ENCODE measurements around the gene IL36A. TPM values are rescaled to one million over a fixed set of nuclear protein-coding genes. Genes with fewer than 3 reads are reported as not detected.
A peak's percentile ranks its signal among the peaks of the same experiment; 100 is the strongest.

The IL36A gene
- total and polyA plus RNA-seq, 2 donors (not counting 3 experiments of a cell fraction or from before 2014, with no cell fraction given) = not detected

GRCh38 chr2:112979731-112980130, 25.5 kb upstream of the IL36A start:
- Histone ChIP-seq H3K9me3 (replicated peaks; ENCODE audit: control insufficient read depth, insufficient read depth, low read length) (no peaks in the 10 kb centered on the region), H3K4me3 (replicated peaks in 1 of 3; ENCODE audit: insufficient read depth in 1 of 3, low read depth in 1 of 3, low read length in 3 of 3) (no peak overlapping the region), H3K9ac (replicated peaks; ENCODE audit: extremely low read depth, insufficient read depth, low read length) (no peak overlapping the region), H3K4me2 (ENCODE audit: insufficient read depth, low read length) (no peak overlapping the region), H3K27me3 (ENCODE audit: control insufficient read depth in 2 of 2, insufficient read depth in 2 of 2, low read length in 2 of 2) (peaks cover 0 to 8% of the 10 kb centered on the region in 2 experiments), H4K20me1 (replicated peaks; ENCODE audit: control insufficient read depth, extremely low read depth, insufficient read depth, low read length) (no peaks in the 10 kb centered on the region), H3K36me3 (ENCODE audit: control insufficient read depth in 2 of 2, extremely low read depth in 1 of 2, insufficient read depth in 2 of 2, low read length in 2 of 2) (no peaks in the 10 kb centered on the region), H3K79me2 (ENCODE audit: control insufficient read depth, insufficient read depth, low read length) (no peaks in the 10 kb centered on the region), H3K9me1 (replicated peaks; ENCODE audit: control insufficient read depth, extremely low read depth, insufficient read depth, low read length) (no peaks in the 10 kb centered on the region), H2AFZ (ENCODE audit: low read depth, low read length) (no peak overlapping the region), H3K4me1 (ENCODE audit: control insufficient read depth, extremely low read depth, insufficient read depth, low read length) (no peaks in the 10 kb centered on the region), H3K27ac (ENCODE audit: insufficient read depth, low read depth, low read length) (no peak overlapping the region)
- dilution Hi-C loops (cut with MboI; ENCODE audit: extremely low pct_ligation_motif_present, low sequenced_read_pairs) = no loop called here
- ChIA-PET CTCF (interaction anchor here (1.0 kb wide), 1 partner anchor 21 kb away, joined by 3 read pairs; no protein-coding TSS in a partner anchor), POLR2A (no interaction called here)
- intact Hi-C loops (cut with micrococcal nuclease) = no loop called here
- DNase-seq (ENCODE audit: low read depth, low spot score) (no peak), FAIRE-seq (no peak)
- no TSS peak for BruUV-seq (replicated peaks)
- TF ChIP-seq JUN (IDR thresholded peaks at IDR 0.05; ENCODE audit: borderline replicate concordance, insufficient read depth, insufficient read length, low read depth) (no peak), MAX (IDR thresholded peaks at IDR 0.05; ENCODE audit: insufficient read depth, insufficient read length) (no peak), POLR2AphosphoS5 (IDR thresholded peaks at IDR 0.05; ENCODE audit: insufficient read depth, low read depth, low read length) (no peak), FOS (IDR thresholded peaks at IDR 0.05; ENCODE audit: borderline replicate concordance, insufficient read depth, low read length) (no peak)

DNA sequence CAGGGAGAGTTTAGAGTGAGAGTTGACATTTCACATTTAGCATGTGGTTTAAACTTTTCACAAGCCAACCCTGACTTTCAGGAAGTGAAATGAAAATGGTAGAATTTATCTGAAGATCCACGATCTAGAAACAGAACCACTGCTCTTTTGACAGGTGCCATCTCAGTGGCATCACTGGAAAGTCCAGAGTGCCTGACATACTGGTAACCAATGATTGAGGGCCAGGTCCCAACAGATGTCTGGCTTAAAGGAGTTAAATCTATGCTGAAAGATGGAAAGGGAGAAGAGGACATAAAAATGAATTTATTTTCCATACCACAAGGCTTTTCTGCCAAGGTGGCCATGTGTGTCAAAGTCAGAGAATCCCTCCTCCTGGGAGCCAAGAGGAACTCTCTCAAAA, 24.7 kb upstream of the IL36A start:
- H4K20me1 ChIP-seq (replicated peaks; ENCODE audit: control insufficient read depth, extremely low read depth, insufficient read depth, low read length) = no peaks in the 10 kb centered on the region
- FAIRE-seq (peak; percentile 24), DNase-seq (ENCODE audit: low read depth, low spot score) (no peak)
- no peaks in the 10 kb centered on the region for H3K9me3 ChIP-seq (replicated peaks; ENCODE audit: control insufficient read depth, insufficient read depth, low read length)
- ChIA-PET POLR2A (no interaction called here), CTCF (no interaction called here)
- no peaks in the 10 kb centered on the region for H3K4me1 ChIP-seq (ENCODE audit: control insufficient read depth, extremely low read depth, insufficient read depth, low read length)
- intact Hi-C loops (cut with micrococcal nuclease) = no loop called here
- no peak for TF ChIP-seq FOS (IDR thresholded peaks at IDR 0.05; ENCODE audit: borderline replicate concordance, insufficient read depth, low read length)
- TF ChIP-seq POLR2A (IDR thresholded peaks at IDR 0.05; ENCODE audit: low read depth, low read length) = no peak
- no peak for TF ChIP-seq MYC (IDR thresholded peaks at IDR 0.05; ENCODE audit: low read depth, low read length)
- TF ChIP-seq GATA2 (IDR thresholded peaks at IDR 0.05; ENCODE audit: insufficient read depth, insufficient read length, low read depth, low read length) = no peak
- TF ChIP-seq, protein P1, sequence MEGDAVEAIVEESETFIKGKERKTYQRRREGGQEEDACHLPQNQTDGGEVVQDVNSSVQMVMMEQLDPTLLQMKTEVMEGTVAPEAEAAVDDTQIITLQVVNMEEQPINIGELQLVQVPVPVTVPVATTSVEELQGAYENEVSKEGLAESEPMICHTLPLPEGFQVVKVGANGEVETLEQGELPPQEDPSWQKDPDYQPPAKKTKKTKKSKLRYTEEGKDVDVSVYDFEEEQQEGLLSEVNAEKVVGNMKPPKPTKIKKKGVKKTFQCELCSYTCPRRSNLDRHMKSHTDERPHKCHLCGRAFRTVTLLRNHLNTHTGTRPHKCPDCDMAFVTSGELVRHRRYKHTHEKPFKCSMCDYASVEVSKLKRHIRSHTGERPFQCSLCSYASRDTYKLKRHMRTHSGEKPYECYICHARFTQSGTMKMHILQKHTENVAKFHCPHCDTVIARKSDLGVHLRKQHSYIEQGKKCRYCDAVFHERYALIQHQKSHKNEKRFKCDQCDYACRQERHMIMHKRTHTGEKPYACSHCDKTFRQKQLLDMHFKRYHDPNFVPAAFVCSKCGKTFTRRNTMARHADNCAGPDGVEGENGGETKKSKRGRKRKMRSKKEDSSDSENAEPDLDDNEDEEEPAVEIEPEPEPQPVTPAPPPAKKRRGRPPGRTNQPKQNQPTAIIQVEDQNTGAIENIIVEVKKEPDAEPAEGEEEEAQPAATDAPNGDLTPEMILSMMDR (IDR thresholded peaks at IDR 0.05; ENCODE audit: extremely low read depth in 1 of 2, insufficient read depth in 1 of 2, low read depth in 1 of 2, low read length in 2 of 2) = no peak
- TF ChIP-seq POLR2AphosphoS5 (IDR thresholded peaks at IDR 0.05; ENCODE audit: insufficient read depth, low read depth, low read length) = no peak
- no peak for TF ChIP-seq MAX (IDR thresholded peaks at IDR 0.05; ENCODE audit: insufficient read depth, insufficient read length)
- no peak for TF ChIP-seq EZH2 (IDR thresholded peaks at IDR 0.05; ENCODE audit: borderline replicate concordance, low read depth, low read length, severe bottlenecking)
- no peak for TF ChIP-seq JUN (IDR thresholded peaks at IDR 0.05; ENCODE audit: borderline replicate concordance, insufficient read depth, insufficient read length, low read depth)
- no TSS peak for BruUV-seq (replicated peaks)
- H2AFZ ChIP-seq (ENCODE audit: low read depth, low read length) = no peak overlapping the region
- H3K4me3 ChIP-seq (replicated peaks in 1 of 3; ENCODE audit: insufficient read depth in 1 of 3, low read depth in 1 of 3, low read length in 3 of 3) = no peak overlapping the region
- H3K27me3 ChIP-seq (ENCODE audit: control insufficient read depth in 2 of 2, insufficient read depth in 2 of 2, low read length in 2 of 2) = peaks cover 0 to 8% of the 10 kb centered on the region in 2 experiments
- dilution Hi-C loops (cut with MboI; ENCODE audit: extremely low pct_ligation_motif_present, low sequenced_read_pairs) = no loop called here
- no peaks in the 10 kb centered on the region for H3K79me2 ChIP-seq (ENCODE audit: control insufficient read depth, insufficient read depth, low read length)
- H3K4me2 ChIP-seq (ENCODE audit: insufficient read depth, low read length) = no peak overlapping the region
- H3K27ac ChIP-seq (ENCODE audit: insufficient read depth, low read depth, low read length) = no peak overlapping the region
- H3K9ac ChIP-seq (replicated peaks; ENCODE audit: extremely low read depth, insufficient read depth, low read length) = no peak overlapping the region
- H3K36me3 ChIP-seq (ENCODE audit: control insufficient read depth in 2 of 2, extremely low read depth in 1 of 2, insufficient read depth in 2 of 2, low read length in 2 of 2) = no peaks in the 10 kb centered on the region
- H3K9me1 ChIP-seq (replicated peaks; ENCODE audit: control insufficient read depth, extremely low read depth, insufficient read depth, low read length) = no peaks in the 10 kb centered on the region

Measured in endothelial cell of umbilical vein (primary cell).